NCI-H187 (cell line): ENCODE measurements around the gene NCL.
"Not testable (repeated sequence)": the region's sequence is repeated elsewhere in the genome, so short reads cannot be mapped to it uniquely, and the experiment has no call there.

Experiments used
- DNase-seq, 2 experiments: peaks; one replicate each; lab custom pipeline; 2025; lab: John Stamatoyannopoulos, UW

The NCL gene

DNA sequence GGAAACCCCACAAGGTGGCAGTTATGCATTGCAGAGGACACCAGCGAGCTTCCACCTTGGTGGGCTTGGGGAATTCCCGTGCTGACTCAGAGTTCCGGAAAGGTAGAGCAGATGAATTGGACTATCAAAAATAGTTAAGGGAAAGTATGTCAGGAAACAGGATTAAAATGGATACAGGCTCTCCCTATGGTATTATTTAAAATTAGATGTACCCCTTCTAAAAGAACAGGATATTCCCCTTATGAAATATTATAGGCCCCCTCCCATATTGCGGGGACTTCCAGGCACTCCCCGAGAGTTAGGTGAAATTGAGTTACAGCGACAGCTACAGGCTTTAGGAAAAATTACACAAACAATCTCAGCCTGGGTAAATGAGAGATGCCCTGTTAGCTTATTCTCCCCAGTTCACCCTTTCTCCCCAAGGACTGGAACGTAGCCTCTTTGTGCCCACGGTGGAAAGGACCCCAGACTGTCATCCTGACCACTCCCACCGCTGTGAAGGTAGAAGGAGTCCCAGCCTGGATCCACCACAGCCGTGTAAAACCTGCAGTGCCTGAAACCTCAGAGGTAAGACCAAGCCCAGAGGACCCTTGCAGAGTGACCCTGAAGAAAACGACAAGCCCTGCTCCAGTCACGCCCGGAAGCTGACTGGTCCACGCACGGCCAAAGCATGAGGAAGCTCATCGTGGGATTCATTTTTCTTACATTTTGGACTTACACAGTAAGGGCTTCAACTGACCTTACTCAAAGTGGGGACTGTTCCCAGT, 58.5 kb downstream of the NCL start:
- DNase-seq = not testable (repeated sequence)

DNA sequence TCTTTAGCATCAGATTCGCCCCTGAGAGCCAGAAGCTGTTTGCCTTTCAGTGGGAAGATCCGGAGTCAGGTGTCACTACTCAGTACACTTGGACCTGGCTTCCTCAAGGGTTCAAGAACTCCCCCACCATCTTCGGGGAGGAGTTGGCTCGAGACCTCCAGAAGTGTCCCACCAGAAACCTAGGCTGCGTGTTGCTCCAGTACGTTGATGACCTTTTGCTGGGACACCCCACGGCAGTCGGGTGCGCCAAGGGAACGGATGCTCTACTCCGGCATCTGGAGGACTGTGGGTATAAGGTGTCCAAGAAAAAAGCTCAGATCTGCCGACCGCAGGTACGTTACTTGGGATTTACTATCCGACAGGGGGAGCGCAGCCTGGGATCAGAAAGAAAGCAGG, 60.1 kb downstream of the NCL start:
- DNase-seq = not testable (repeated sequence)
